HepG2 (cell line): ENCODE data around the gene CMTM5. TPM values are rescaled to one million over a fixed set of nuclear protein-coding genes. Genes with fewer than 3 reads are reported as not detected.

ENCODE experiments used
- ATAC-seq: fragments of 200-7000 bp; cut with Tn5 transposase; 3 replicates; pipeline ENCODE4 v1.9.1; 2020; ENCODE audit warnings: mild to moderate bottlenecking, moderate library complexity
- BruUV-seq: library from RNA; stranded (reverse); fragments of 400-500 nt; replicated peaks from 2 replicates; lab custom pipeline; 2021; lab: Mats Ljungman, UMichigan
- CTCF ChIA-PET: fragments of 300-600 bp; formaldehyde crosslinking; extraction: SDS; loops from one replicate; lab custom pipeline; 2021; ENCODE audit warnings: low total read pairs, inconsistent platforms, low intra/inter-chr PET ratio; lab: Yijun Ruan, JAX
- POLR2A ChIA-PET: fragments of 350-600 bp; sonication (Branson Sonifier 250); formaldehyde crosslinking; loops from one replicate; lab custom pipeline; 2020; ENCODE audit warnings: antibody characterized with exemption, inconsistent platforms; lab: Yijun Ruan, JAX
- DNase-seq: peaks from one replicate; pipeline ENCODE4 v3.0.0-alpha.2; 2015; ENCODE audit warnings: low spot score
- FAIRE-seq: peaks from 3 replicates; lab custom pipeline; 2011; peaks lifted over from hg19 to GRCh38; lab: Jason Lieb, UNC
- H2AFZ ChIP-seq: one replicate; pipeline ENCODE4 v1.6.1; 2011; ENCODE audit warnings: low read length, inconsistent platforms
- H3K27ac ChIP-seq: fragments of 300-600 bp; 3 replicates; pipeline ENCODE4 v1.8.0; 2011; ENCODE audit warnings: mixed run types, mild to moderate bottlenecking, mixed read lengths, low read length, inconsistent platforms; ENCODE audit not compliant: insufficient read depth; ENCODE audit errors: extremely low read length
- H3K27me3 ChIP-seq, 2 experiments: fragments of 200-600 bp in 1 of 2; 2 replicates in 1 of 2; 3 replicates in 1 of 2; pipeline versions ENCODE4 v1.6.0 to v1.8.0; 2011; ENCODE audit warnings: low read length in 2 of 2, mild to moderate bottlenecking in 2 of 2, moderate library complexity in 2 of 2, inconsistent platforms in 1 of 2; ENCODE audit not compliant: insufficient read depth in 2 of 2, control insufficient read depth in 1 of 2
- H3K36me3 ChIP-seq, 2 experiments: fragments of 200-600 bp in 1 of 2; replicated peaks in 1 of 2; 2 replicates in 1 of 2; 3 replicates in 1 of 2; pipeline versions ENCODE4 v1.5.1 to v1.8.0; 2011; ENCODE audit warnings: low read length in 2 of 2, inconsistent platforms in 1 of 2; ENCODE audit not compliant: insufficient read depth in 2 of 2, control insufficient read depth in 1 of 2
- H3K4me1 ChIP-seq: 2 replicates; pipeline ENCODE4 v1.5.1; 2012; ENCODE audit warnings: low read length, inconsistent platforms; ENCODE audit not compliant: insufficient read depth
- H3K4me2 ChIP-seq: 2 replicates; pipeline ENCODE4 v1.6.0; 2011; ENCODE audit warnings: low read depth, low read length, inconsistent platforms
- H3K4me3 ChIP-seq, 3 experiments: fragments of 200-600 bp in 1 of 3; sonication (generic), shearing (Covaris generic) in 1 of 3; replicated peaks in 1 of 3; 2 replicates each; pipeline ENCODE4 v1.5.1; 2011 to 2016; ENCODE audit warnings: low read length in 3 of 3, inconsistent platforms in 2 of 3, low read depth in 2 of 3, mild to moderate bottlenecking in 2 of 3, control low read depth in 1 of 3, mixed read lengths in 1 of 3; ENCODE audit not compliant: insufficient read depth in 1 of 3
- H3K79me2 ChIP-seq: one replicate; pipeline ENCODE4 v1.6.1; 2011; ENCODE audit warnings: low read length, inconsistent platforms; ENCODE audit not compliant: insufficient read depth
- H3K9ac ChIP-seq: 2 replicates; pipeline ENCODE4 v1.6.0; 2011; ENCODE audit warnings: mild to moderate bottlenecking, low read depth, low read length, inconsistent platforms; ENCODE audit not compliant: insufficient read depth
- H3K9me3 ChIP-seq: 2 replicates; pipeline ENCODE4 v1.5.1; 2012; ENCODE audit warnings: mild to moderate bottlenecking, low read length
- H4K20me1 ChIP-seq: 2 replicates; pipeline ENCODE4 v1.6.0; 2011; ENCODE audit warnings: inconsistent platforms, mild to moderate bottlenecking, low read length, moderate library complexity; ENCODE audit not compliant: insufficient read depth
- NRL ChIP-seq: sonication (generic); formaldehyde crosslinking; IDR thresholded peaks from 2 replicates; pipeline ENCODE4 v1.5.0; 2020; ENCODE audit warnings: missing genetic modification reagents, mild to moderate bottlenecking, moderate library complexity, borderline replicate concordance
- SP2 ChIP-seq: sonication (generic); formaldehyde crosslinking; IDR thresholded peaks from 2 replicates; pipeline ENCODE4 v1.5.1; 2020; ENCODE audit warnings: mild to moderate bottlenecking, missing genetic modification reagents
- WGBS: methylation state at CpG from one replicate; pipeline ENCODE4 v1.1.6; 2017; ENCODE audit warnings: low lambda C conversion rate; 5-methylcytosine and 5-hydroxymethylcytosine counted together
- in situ Hi-C: cut with HindIII; loops from 2 replicates; pipeline ENCODE4 v1.10.0; 2017; ENCODE audit warnings: low pct_unique_long_range_greater_than_20kb; ENCODE audit not compliant: extremely low pct_ligation_motif_present
- intact Hi-C: fragments of 100-400 bp; cut with micrococcal nuclease; formaldehyde crosslinking; loops from one replicate; pipeline ENCODE4 v1.10.0; 2022; ENCODE audit not compliant: unreplicated experiment
- polyA plus RNA-seq, 8 experiments: library from polyadenylated mRNA; depleted of rRNA in 3 of 8; stranded (reverse) in 7 of 8; unstranded in 1 of 8; fragments of >200 nt; fragmentation: Illumina TruSeq in 4 of 8; extraction: Trizol in 4 of 8; gene quantifications; 2 replicates each; pipeline versions ENCODE4 v1.2.1 to v1.2.3, GENCODE V29; 2011 to 2016; ENCODE audit warnings: low read depth in 4 of 8, missing spikeins in 1 of 8, mixed read lengths in 1 of 8; ENCODE audit not compliant: insufficient read depth in 1 of 8
- total RNA-seq, 5 experiments: library from RNA; depleted of rRNA; stranded (reverse); fragments of >200 nt; fragmentation: Illumina TruSeq; extraction: Trizol; gene quantifications; 2 replicates each; pipeline ENCODE4 v1.2.3, GENCODE V29; 2016; ENCODE audit warnings: low read depth in 1 of 5
- TF ChIP-seq, protein P1 (sequence below): sonication (generic); formaldehyde crosslinking; IDR thresholded peaks from 2 replicates; pipeline ENCODE4 v1.5.1; 2020; ENCODE audit warnings: mild to moderate bottlenecking, missing genetic modification reagents, moderate library complexity
- TF ChIP-seq, protein P2 (sequence below): sonication (generic); formaldehyde crosslinking; IDR thresholded peaks from 2 replicates; pipeline ENCODE4 v1.5.0; 2020; ENCODE audit warnings: missing genetic modification reagents, mild to moderate bottlenecking, borderline replicate concordance

The CMTM5 gene
- total and polyA plus RNA-seq, 2 of the 13 experiments (the other 11 are each of a cell fraction or from before 2014, with no cell fraction given) = not detected

DNA sequence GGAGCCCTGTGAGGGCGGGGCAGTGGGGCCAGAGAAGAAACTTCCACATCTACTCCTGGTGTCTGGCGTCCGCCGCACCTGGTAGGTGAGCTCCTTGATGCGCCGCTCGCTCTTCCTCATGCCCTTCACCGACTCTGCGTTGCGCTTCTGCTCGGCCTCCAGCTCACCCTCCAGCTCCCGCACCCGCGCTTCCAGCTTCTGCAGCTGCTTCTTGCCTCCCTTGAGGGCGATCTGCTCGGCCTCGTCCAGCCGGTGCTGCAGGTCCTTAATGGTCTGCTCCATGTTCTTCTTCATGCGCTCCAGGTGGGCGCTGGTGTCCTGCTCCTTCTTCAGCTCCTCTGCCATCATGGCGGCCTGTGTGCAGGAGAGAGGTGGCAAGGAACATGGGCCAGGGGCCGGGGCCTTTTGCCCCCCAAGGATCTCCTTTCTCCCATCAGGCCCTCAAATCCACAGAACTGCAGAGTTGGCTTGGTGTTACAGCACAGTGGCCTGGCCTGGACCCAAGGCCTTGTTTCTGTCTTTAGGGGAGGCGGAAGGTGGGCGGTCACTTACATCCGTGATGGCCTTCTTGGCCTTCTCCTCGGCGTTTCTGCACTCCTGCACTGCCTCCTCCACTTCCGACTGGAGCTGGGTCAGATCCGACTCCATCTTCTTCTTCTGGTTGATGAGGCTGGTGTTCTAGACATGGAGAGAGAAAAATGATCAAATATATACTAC is 7.7 kb downstream of the CMTM5 start:
- 50% methylated on average over 29 of the region's 29 CpGs for WGBS
- no peaks in the 10 kb centered on the region for H3K9me3 ChIP-seq
- no peak for TF ChIP-seq SP2 (CRISPR knock-in tag)
- TF ChIP-seq, protein P1, sequence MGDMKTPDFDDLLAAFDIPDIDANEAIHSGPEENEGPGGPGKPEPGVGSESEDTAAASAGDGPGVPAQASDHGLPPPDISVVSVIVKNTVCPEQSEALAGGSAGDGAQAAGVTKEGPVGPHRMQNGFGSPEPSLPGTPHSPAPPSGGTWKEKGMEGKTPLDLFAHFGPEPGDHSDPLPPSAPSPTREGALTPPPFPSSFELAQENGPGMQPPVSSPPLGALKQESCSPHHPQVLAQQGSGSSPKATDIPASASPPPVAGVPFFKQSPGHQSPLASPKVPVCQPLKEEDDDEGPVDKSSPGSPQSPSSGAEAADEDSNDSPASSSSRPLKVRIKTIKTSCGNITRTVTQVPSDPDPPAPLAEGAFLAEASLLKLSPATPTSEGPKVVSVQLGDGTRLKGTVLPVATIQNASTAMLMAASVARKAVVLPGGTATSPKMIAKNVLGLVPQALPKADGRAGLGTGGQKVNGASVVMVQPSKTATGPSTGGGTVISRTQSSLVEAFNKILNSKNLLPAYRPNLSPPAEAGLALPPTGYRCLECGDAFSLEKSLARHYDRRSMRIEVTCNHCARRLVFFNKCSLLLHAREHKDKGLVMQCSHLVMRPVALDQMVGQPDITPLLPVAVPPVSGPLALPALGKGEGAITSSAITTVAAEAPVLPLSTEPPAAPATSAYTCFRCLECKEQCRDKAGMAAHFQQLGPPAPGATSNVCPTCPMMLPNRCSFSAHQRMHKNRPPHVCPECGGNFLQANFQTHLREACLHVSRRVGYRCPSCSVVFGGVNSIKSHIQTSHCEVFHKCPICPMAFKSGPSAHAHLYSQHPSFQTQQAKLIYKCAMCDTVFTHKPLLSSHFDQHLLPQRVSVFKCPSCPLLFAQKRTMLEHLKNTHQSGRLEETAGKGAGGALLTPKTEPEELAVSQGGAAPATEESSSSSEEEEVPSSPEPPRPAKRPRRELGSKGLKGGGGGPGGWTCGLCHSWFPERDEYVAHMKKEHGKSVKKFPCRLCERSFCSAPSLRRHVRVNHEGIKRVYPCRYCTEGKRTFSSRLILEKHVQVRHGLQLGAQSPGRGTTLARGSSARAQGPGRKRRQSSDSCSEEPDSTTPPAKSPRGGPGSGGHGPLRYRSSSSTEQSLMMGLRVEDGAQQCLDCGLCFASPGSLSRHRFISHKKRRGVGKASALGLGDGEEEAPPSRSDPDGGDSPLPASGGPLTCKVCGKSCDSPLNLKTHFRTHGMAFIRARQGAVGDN = 0 out of 2 replicates have a peak, but pooled peaks have one; percentile 15
- TF ChIP-seq, protein P2, sequence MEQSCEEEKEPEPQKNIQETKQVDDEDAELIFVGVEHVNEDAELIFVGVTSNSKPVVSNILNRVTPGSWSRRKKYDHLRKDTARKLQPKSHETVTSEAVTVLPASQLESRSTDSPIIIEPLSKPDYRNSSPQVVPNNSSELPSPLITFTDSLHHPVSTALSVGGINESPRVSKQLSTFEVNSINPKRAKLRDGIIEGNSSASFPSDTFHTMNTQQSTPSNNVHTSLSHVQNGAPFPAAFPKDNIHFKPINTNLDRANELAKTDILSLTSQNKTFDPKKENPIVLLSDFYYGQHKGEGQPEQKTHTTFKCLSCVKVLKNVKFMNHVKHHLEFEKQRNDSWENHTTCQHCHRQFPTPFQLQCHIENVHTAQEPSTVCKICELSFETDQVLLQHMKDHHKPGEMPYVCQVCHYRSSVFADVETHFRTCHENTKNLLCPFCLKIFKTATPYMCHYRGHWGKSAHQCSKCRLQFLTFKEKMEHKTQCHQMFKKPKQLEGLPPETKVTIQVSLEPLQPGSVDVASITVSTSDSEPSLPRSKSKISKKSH (CRISPR knock-in tag) = 0 out of 2 replicates have a peak, but pooled peaks have one; percentile 28
- 0 out of 2 replicates have a peak, but pooled peaks have one; percentile 30 for TF ChIP-seq NRL (CRISPR knock-in tag)
- no peak overlapping the region for H3K4me3 ChIP-seq
- FAIRE-seq (no peak), ATAC-seq (no peak), DNase-seq (no peak)
- intact Hi-C loops (loop anchor here (5.0 kb wide), 1 partner anchor 262 kb away; no protein-coding TSS in a partner anchor), in situ Hi-C loops (no loop called here)
- no peak overlapping the region for H3K4me2 ChIP-seq
- no peaks in the 10 kb centered on the region for H3K79me2 ChIP-seq
- CTCF ChIA-PET = no interaction called here
- no peak overlapping the region for H3K9ac ChIP-seq
- no peak overlapping the region for H2AFZ ChIP-seq
- POLR2A ChIA-PET = interaction anchor here (2.0 kb wide), 1 partner anchor 63 kb away, joined by 7 read pairs; the partner anchor contains the start of gene PABPN1
- H3K27me3 ChIP-seq = peaks cover 24 to 92% of the 10 kb centered on the region in 2 experiments
- H4K20me1 ChIP-seq = no peaks in the 10 kb centered on the region
- H3K36me3 ChIP-seq = no peaks in the 10 kb centered on the region
- H3K4me1 ChIP-seq = no peaks in the 10 kb centered on the region
- no TSS peak for BruUV-seq
- no peak overlapping the region for H3K27ac ChIP-seq
